Common myeloid progenitor, CD34-positive (primary cell): ENCODE measurements around the gene SEMA4C.
A peak's percentile ranks its signal among the peaks of the same experiment; 100 is the strongest.

Source experiments
- CTCF ChIA-PET: fragments of 350-600 bp; sonication (Branson Sonifier 250); formaldehyde crosslinking; loops from one replicate; lab custom pipeline; 2021; ENCODE audit warnings: antibody characterized with exemption; lab: Charles Lee
- POLR2A ChIA-PET: fragments of 350-600 bp; sonication (Branson Sonifier 250); formaldehyde crosslinking; loops from one replicate; lab custom pipeline; 2021; ENCODE audit warnings: antibody characterized with exemption; lab: Charles Lee
- DNase-seq, 3 donors: peaks; one replicate each; pipeline versions ENCODE4 v3.0.0 to v3.0.0-alpha.2; 2013
- H3K27ac ChIP-seq, 2 experiments: 1 replicate in 1 of 2; 2 replicates in 1 of 2; pipeline ENCODE4 v1.7.0; 2013; ENCODE audit warnings: inconsistent platforms in 2 of 2, low read length in 2 of 2, mild to moderate bottlenecking in 2 of 2, low read depth in 1 of 2, moderate library complexity in 1 of 2; ENCODE audit not compliant: severe bottlenecking in 2 of 2, insufficient read depth in 1 of 2, poor library complexity in 1 of 2
- H3K27me3 ChIP-seq, 5 experiments: replicated peaks in 2 of 5; 1 replicate in 3 of 5; 2 replicates in 2 of 5; pipeline versions ENCODE4 v1.6.1 to v1.7.0; 2013; ENCODE audit warnings: low read length in 4 of 5, mild to moderate bottlenecking in 2 of 5, moderate library complexity in 2 of 5, inconsistent platforms in 1 of 5; ENCODE audit not compliant: insufficient read depth in 5 of 5, control insufficient read depth in 4 of 5
- H3K36me3 ChIP-seq, 4 experiments: 1 replicate in 2 of 4; 2 replicates in 2 of 4; pipeline versions ENCODE4 v1.6.1 to v1.7.0; 2013; ENCODE audit warnings: low read length in 3 of 4, control low read depth in 1 of 4, mild to moderate bottlenecking in 1 of 4; ENCODE audit not compliant: control insufficient read depth in 4 of 4, insufficient read depth in 4 of 4
- H3K4me1 ChIP-seq, 4 experiments: 1 replicate in 3 of 4; 2 replicates in 1 of 4; pipeline versions ENCODE4 v1.6.1 to v1.7.1; 2013; ENCODE audit warnings: low read length in 3 of 4, mild to moderate bottlenecking in 3 of 4, control low read depth in 1 of 4, inconsistent platforms in 1 of 4, moderate library complexity in 1 of 4; ENCODE audit not compliant: control insufficient read depth in 4 of 4, insufficient read depth in 4 of 4; ENCODE audit errors: control extremely low read depth in 1 of 4
- H3K4me3 ChIP-seq, 7 experiments: 1 replicate in 4 of 7; 2 replicates in 3 of 7; pipeline versions ENCODE4 v1.5.1 to v1.7.0; 2013; ENCODE audit warnings: mild to moderate bottlenecking in 7 of 7, low read length in 6 of 7, moderate library complexity in 6 of 7, inconsistent platforms in 2 of 7, low read depth in 2 of 7, control low read depth in 1 of 7; ENCODE audit not compliant: insufficient read depth in 4 of 7, control insufficient read depth in 1 of 7; ENCODE audit errors: extremely low read depth in 1 of 7
- H3K9me3 ChIP-seq, 5 experiments: 1 replicate in 4 of 5; 2 replicates in 1 of 5; pipeline versions ENCODE4 v1.6.1 to v1.7.1; 2013; ENCODE audit warnings: low read length in 4 of 5, mild to moderate bottlenecking in 2 of 5, inconsistent platforms in 1 of 5, low read depth in 1 of 5, moderate library complexity in 1 of 5; ENCODE audit not compliant: control insufficient read depth in 4 of 5, insufficient read depth in 2 of 5; ENCODE audit errors: control extremely low read depth in 1 of 5
- WGBS: methylation state at CpG from one replicate; pipeline ENCODE4 v1.1.5; 2013; ENCODE audit not compliant: insufficient coverage; 5-methylcytosine and 5-hydroxymethylcytosine counted together

SEMA4C gene

GRCh38 chr2:96859681-96860064, 10.2 kb downstream of the SEMA4C start:
- H3K4me3 ChIP-seq = no peak overlapping the region
- WGBS = 86% methylated on average over 1 of the region's 4 CpGs
- peaks cover 3 to 38% (median 23%) of the 10 kb centered on the region in 4 experiments for H3K36me3 ChIP-seq
- peaks cover 2 to 46% (median 44%) of the 10 kb centered on the region in 4 experiments for H3K4me1 ChIP-seq
- no peak overlapping the region for H3K27ac ChIP-seq
- DNase-seq = peak in 1 of 3 donors; percentile 7
- ChIA-PET CTCF (interaction anchor here (1.5 to 3.3 kb wide), 3 partner anchors 80 to 101 kb away, joined by 3 to 16 read pairs (median 8); no protein-coding TSS in a partner anchor), POLR2A (no interaction called here)
- no peaks in the 10 kb centered on the region for H3K27me3 ChIP-seq
- no peaks in the 10 kb centered on the region for H3K9me3 ChIP-seq

- WGBS = 88% methylated on average over 8 of the region's 11 CpGs
- Histone ChIP-seq H3K27me3 (no peaks in the 10 kb centered on the region), H3K4me3 (peak overlapping the region in 2 of 7 experiments; percentile 57 to 82), H3K9me3 (no peaks in the 10 kb centered on the region), H3K27ac (no peak overlapping the region), H3K4me1 (peaks cover 2 to 46% (median 44%) of the 10 kb centered on the region in 4 experiments), H3K36me3 (peaks cover 3 to 37% (median 20%) of the 10 kb centered on the region in 4 experiments)
- POLR2A ChIA-PET = no interaction called here
- CTCF ChIA-PET = interaction anchor here (1.6 to 3.7 kb wide), 11 partner anchors 12 to 253 kb away, joined by 3 to 44 read pairs (median 11); partner anchors contain the start of genes ANKRD36 and CNNM3
- no peak for DNase-seq
These were observed 10.7 kb downstream of the SEMA4C start for GRCh38 chr2:96859099-96859649.

- peaks cover 2 to 46% (median 44%) of the 10 kb centered on the region in 4 experiments for H3K4me1 ChIP-seq
- H3K4me3 ChIP-seq = peak within 1 kb of the TSS; percentile 49 to 82 (median 69)
- DNase-seq = peak; percentile 97 to 99 (median 98)
- POLR2A ChIA-PET = interaction anchor here (0.6 to 1.0 kb wide), 4 partner anchors 14 to 97 kb away, joined by 3 to 5 read pairs (median 4); partner anchors contain the start of gene ANKRD23
- peak within 1 kb of the TSS in 1 of 2 experiments; percentile 76 for H3K27ac ChIP-seq
- H3K27me3 ChIP-seq = no peaks in the 10 kb centered on the region
- CTCF ChIA-PET = interaction anchor here (0.7 to 3.7 kb wide), 35 partner anchors 10 to 255 kb away, joined by 3 to 44 read pairs (median 6); partner anchors contain the start of genes ANKRD36 and CNNM3
- H3K36me3 ChIP-seq = peaks cover 3 to 34% (median 20%) of the 10 kb centered on the region in 4 experiments
- WGBS = 0% methylated on average over 61 of the region's 81 CpGs
- no peaks in the 10 kb centered on the region for H3K9me3 ChIP-seq
These were observed 12.1 kb downstream of the SEMA4C start, which contains the start of gene ANKRD39 for GRCh38 chr2:96857667-96858372. Gene ANKRD39, minus strand, starts transcription at chr2:96858016. Its CDS starts 29 bp downstream, at chr2:96857987.

- Histone ChIP-seq H3K27ac (peak overlapping the region in 1 of 2 experiments; percentile 76), H3K36me3 (peaks cover 3 to 35% (median 25%) of the 10 kb centered on the region in 4 experiments), H3K9me3 (no peaks in the 10 kb centered on the region), H3K27me3 (no peaks in the 10 kb centered on the region), H3K4me1 (peaks cover 2 to 44% (median 43%) of the 10 kb centered on the region in 4 experiments), H3K4me3 (peak overlapping the region; percentile 49 to 82 (median 69))
- ChIA-PET CTCF (interaction anchor here (0.5 to 3.7 kb wide), 33 partner anchors 9 to 255 kb away, joined by 3 to 44 read pairs (median 6); partner anchors contain the start of genes ANKRD36 and CNNM3), POLR2A (interaction anchor here (0.6 to 1.0 kb wide), 5 partner anchors 13 to 97 kb away, joined by 3 to 5 read pairs (median 4); partner anchors contain the start of gene ANKRD23)
- WGBS = 11% methylated on average over 25 of the region's 27 CpGs
- DNase-seq = peak in 2 of 3 donors; percentile 67
These were observed 12.9 kb downstream of the SEMA4C start for GRCh38 chr2:96856776-96857666.

GRCh38 chr2:96853321-96853720, 16.6 kb downstream of the SEMA4C start:
- CTCF ChIA-PET = interaction anchor here (1.0 kb wide), 1 partner anchor 98 kb away, joined by 3 read pairs; no protein-coding TSS in a partner anchor
- Histone ChIP-seq H3K4me3 (no peak overlapping the region), H3K4me1 (peaks cover 2 to 18% (median 16%) of the 10 kb centered on the region in 4 experiments), H3K27me3 (no peaks in the 10 kb centered on the region), H3K36me3 (peaks cover 11 to 45% (median 29%) of the 10 kb centered on the region in 4 experiments), H3K9me3 (no peaks in the 10 kb centered on the region), H3K27ac (no peak overlapping the region)
- 97% methylated on average over 15 of the region's 15 CpGs for WGBS
- POLR2A ChIA-PET = interaction anchor here (0.6 kb wide), 1 partner anchor 256 kb away, joined by 4 read pairs; no protein-coding TSS in a partner anchor
- DNase-seq = no peak

- H3K4me1 ChIP-seq = peaks cover 2 to 19% (median 16%) of the 10 kb centered on the region in 4 experiments
- no peaks in the 10 kb centered on the region for H3K9me3 ChIP-seq
- peaks cover 11 to 49% (median 32%) of the 10 kb centered on the region in 4 experiments for H3K36me3 ChIP-seq
- no peak overlapping the region for H3K27ac ChIP-seq
- no peak for DNase-seq
- H3K27me3 ChIP-seq = no peaks in the 10 kb centered on the region
- WGBS = 96% methylated on average over 5 of the region's 6 CpGs
- ChIA-PET CTCF (interaction anchor here (0.8 to 2.5 kb wide), 5 partner anchors 11 to 107 kb away, joined by 3 to 9 read pairs (median 3); no protein-coding TSS in a partner anchor), POLR2A (interaction anchor here (0.6 kb wide), 1 partner anchor 256 kb away, joined by 4 read pairs; no protein-coding TSS in a partner anchor)
- H3K4me3 ChIP-seq = no peak overlapping the region
These were observed 17.2 kb downstream of the SEMA4C start for GRCh38 chr2:96852667-96853066.
